Measurements from ENCODE around the gene CLPTM1L. TPM values are rescaled to one million over a fixed set of nuclear protein-coding genes. Genes with fewer than 3 reads are reported as not detected.
"Not testable (repeated sequence)": the region's sequence is repeated elsewhere in the genome, so short reads cannot be mapped to it uniquely, and the experiment has no call there.

CLPTM1L gene
- total RNA-seq, 4 donors from 2014 or later: 96.9 to 139 (median 126) TPM

DNA sequence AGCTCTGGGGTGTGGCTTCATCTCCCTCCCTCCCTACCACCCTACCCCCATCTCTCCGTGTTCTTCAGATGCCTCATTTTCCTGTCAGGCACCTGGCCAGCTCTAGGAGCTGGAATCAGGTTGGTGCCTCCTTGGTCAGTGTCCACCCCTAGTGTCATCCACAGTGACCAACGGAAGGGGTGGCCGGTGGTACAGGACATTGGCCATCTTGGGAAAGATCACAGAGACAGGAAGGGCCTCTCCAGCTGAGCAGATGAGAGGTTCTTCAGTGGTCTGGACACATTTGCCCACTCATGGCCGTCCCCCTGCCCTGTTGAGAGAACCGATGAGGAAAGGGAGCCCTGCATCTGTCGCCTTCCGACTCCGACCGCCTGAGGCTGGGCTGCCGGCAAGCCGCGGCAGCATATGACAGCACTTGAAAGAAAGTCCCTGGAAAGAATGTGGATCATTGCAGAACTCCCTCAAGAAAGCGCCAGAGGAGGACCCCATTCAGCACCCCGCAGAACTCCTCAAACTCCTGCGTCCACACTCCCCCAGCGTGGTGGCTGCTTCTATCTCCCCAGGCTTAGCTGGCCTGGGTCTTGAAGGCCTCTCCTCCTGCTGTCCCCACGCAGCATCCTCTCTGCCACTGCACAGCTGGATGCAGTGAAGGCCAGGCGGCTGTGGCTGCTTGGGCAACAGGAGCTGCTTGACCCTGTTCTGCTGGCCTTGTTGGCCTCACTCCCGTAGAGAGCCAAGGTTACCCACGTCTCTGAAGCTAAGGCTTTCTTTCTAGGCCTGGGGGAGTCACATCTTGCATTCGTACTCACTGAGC lies 1.9 kb upstream of the CLPTM1L start:
- WGBS: 85% methylated on average over 20 of the region's 21 CpGs

DNA sequence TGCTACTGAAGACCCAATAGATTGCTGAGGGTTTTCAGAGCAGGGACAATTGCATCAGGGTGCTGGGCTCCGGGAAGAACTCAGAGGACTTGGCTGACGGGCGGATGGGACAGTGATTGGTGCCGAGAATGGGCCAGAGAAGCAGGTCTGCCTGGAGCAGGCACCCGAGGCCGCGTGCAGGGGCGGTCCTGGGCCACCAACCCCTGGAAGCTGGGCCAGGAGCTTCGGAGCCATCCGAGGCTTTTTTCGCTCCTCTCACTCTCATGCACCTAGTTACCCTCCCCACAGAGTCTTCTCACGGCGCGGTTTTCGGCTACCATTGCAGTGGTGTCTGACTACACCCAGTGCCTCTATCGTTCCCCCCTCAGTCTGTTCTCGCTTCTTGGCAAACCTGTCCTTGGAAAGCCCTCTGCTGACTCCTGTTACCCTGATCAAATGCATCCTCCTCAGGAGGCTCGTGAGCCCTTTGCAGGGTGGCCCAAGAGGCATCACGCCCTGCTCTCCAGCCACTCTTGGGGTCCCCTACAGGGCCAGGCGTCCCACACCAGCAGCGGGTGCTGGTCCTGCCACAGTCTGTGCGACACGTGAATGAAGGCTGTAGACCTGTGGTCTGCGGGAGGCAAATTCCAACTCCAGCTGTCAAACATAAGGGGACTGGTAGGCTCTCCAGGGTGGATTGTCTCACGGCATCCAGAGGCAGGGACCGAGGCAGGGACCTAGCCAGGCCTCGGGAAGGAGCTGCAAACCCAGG lies 1.2 kb upstream of the CLPTM1L start:
- TF ChIP-seq POLR2A (IDR thresholded peaks at IDR 0.05; ENCODE audit: low read depth) (no peak), EP300 (IDR thresholded peaks at IDR 0.05) (no peak), POLR2AphosphoS5 (IDR thresholded peaks at IDR 0.05) (no peak)
- TF ChIP-seq, protein P1, sequence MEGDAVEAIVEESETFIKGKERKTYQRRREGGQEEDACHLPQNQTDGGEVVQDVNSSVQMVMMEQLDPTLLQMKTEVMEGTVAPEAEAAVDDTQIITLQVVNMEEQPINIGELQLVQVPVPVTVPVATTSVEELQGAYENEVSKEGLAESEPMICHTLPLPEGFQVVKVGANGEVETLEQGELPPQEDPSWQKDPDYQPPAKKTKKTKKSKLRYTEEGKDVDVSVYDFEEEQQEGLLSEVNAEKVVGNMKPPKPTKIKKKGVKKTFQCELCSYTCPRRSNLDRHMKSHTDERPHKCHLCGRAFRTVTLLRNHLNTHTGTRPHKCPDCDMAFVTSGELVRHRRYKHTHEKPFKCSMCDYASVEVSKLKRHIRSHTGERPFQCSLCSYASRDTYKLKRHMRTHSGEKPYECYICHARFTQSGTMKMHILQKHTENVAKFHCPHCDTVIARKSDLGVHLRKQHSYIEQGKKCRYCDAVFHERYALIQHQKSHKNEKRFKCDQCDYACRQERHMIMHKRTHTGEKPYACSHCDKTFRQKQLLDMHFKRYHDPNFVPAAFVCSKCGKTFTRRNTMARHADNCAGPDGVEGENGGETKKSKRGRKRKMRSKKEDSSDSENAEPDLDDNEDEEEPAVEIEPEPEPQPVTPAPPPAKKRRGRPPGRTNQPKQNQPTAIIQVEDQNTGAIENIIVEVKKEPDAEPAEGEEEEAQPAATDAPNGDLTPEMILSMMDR (IDR thresholded peaks at IDR 0.05): no peak
- H3K27ac ChIP-seq (replicated peaks in 1 of 4): peak overlapping the region in 3 of 4 donors; percentile 83 to 92 (median 92)
- 78% methylated on average over 27 of the region's 27 CpGs for WGBS
- DNase-seq (ENCODE audit: extremely low spot score): no peak
- intact Hi-C loops (cut with DNase I): loop anchor here (10.0 kb wide), 2 partner anchors 299 to 459 kb away; partner anchors contain the start of gene NDUFS6
- peaks cover 16 to 25% (median 21%) of the 10 kb centered on the region in 4 donors for H3K36me3 ChIP-seq
- H3K9me3 ChIP-seq: no peaks in the 10 kb centered on the region
- H3K4me1 ChIP-seq: peaks cover 18 to 36% (median 30%) of the 10 kb centered on the region in 4 donors
- peak overlapping the region; percentile 80 to 95 (median 92) for H3K4me3 ChIP-seq
- no peaks in the 10 kb centered on the region for H3K27me3 ChIP-seq

More for the DNA sequence above, 1.9 kb upstream of the CLPTM1L start:
- Histone ChIP-seq H3K4me3 (no peak overlapping the region), H3K27me3 (no peaks in the 10 kb centered on the region), H3K9me3 (no peaks in the 10 kb centered on the region), H3K27ac (replicated peaks in 1 of 4) (no peak overlapping the region), H3K36me3 (peaks cover 8 to 17% (median 13%) of the 10 kb centered on the region in 4 donors), H3K4me1 (peaks cover 18 to 36% (median 30%) of the 10 kb centered on the region in 4 donors)
- TF ChIP-seq POLR2AphosphoS5 (IDR thresholded peaks at IDR 0.05) (no peak), POLR2A (IDR thresholded peaks at IDR 0.05; ENCODE audit: low read depth) (no peak), EP300 (IDR thresholded peaks at IDR 0.05) (no peak)
- TF ChIP-seq, protein P1 (IDR thresholded peaks at IDR 0.05): no peak
- intact Hi-C loops (cut with DNase I): loop anchor here (10.0 kb wide), 2 partner anchors 298 to 458 kb away; partner anchors contain the start of gene NDUFS6
- DNase-seq (ENCODE audit: extremely low spot score): no peak

DNA sequence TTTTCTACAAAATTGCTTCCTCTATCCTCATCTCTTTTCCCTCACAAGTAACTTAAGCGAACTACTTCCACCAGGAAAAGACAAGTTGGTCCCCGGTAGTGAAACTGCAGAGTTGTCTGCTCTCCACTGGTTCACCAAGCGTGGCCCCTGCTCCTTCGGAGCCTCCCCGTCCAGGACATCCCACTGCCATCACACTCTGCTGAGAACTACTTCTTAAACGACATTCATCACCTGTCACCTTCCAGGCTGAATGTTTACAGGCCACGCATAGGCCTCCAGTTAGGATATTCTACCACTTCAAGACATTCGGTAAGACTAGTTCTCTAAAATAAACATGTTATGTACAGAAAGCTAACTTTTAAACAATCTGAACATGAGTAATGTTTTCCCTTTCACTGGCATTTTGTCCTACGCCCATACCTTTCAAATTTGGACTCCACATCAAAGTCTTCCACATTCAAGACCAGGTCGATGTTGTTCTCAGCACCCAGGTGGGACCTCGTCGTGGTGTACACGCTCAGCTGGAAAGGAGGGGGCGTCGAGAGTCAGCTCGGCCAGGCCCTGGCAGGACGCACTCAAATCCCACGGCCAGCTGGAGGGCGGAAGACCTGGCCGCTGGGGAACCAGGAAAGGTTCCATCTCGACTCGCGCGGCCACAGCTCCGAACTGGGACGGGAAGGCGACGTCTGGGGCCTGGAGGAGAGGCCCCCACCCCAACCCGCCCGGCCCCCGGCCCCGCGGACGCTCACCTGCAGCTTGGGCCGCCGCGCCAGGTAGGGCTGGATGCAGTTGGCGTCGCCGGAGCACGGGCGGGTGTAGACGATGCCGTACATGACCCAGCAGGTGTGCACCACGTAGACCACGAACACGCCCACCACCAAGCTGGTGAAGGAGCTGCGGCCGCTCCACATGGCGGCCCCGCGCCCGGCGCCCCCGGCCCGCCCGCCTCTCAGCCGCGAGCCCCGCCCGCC lies 683 bp downstream of the CLPTM1L start:
- H3K4me1 ChIP-seq: peaks cover 18 to 36% (median 30%) of the 10 kb centered on the region in 4 donors
- H3K27me3 ChIP-seq: no peaks in the 10 kb centered on the region
- peaks cover 32 to 43% (median 35%) of the 10 kb centered on the region in 4 donors for H3K36me3 ChIP-seq
- 10% methylated on average over 33 of the region's 61 CpGs for WGBS
- TF ChIP-seq POLR2AphosphoS5 (IDR thresholded peaks at IDR 0.05) (no peak), POLR2A (IDR thresholded peaks at IDR 0.05; ENCODE audit: low read depth) (no peak), EP300 (IDR thresholded peaks at IDR 0.05) (no peak)
- TF ChIP-seq, protein P1 (IDR thresholded peaks at IDR 0.05): no peak
- H3K27ac ChIP-seq (replicated peaks in 1 of 4): peak overlapping the region in 3 of 4 donors; percentile 43 to 92 (median 60)
- peak overlapping the region; percentile 80 to 95 (median 92) for H3K4me3 ChIP-seq
- DNase-seq (ENCODE audit: extremely low spot score): no peak
- intact Hi-C loops (cut with DNase I): loop anchor here (10.0 kb wide), 2 partner anchors 301 to 461 kb away; partner anchors contain the start of gene NDUFS6
- no peaks in the 10 kb centered on the region for H3K9me3 ChIP-seq

DNA sequence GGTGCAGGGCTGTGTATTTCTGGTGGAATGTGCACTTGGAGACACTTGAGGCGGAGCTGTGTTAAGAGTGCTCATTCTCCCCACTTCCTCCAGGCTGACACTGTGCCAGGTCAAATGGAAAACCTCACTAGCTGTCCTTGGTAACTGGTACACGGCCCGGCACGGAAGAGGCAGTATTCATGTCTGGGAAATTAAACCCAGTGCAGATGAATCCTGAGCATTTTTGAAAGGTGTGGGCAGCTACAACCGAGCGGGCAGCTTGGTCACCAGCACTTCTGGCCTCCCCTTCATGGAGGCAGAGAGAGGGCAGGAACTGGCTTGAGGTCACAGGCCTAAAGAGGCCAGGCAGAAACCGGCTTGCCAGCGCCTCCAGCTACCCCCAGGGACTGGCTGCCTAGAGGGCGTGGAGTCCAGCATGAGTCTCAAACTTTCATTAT lies 1.6 kb downstream of the CLPTM1L start:
- peaks cover 39 to 52% (median 44%) of the 10 kb centered on the region in 4 donors for H3K36me3 ChIP-seq
- TF ChIP-seq POLR2A (IDR thresholded peaks at IDR 0.05; ENCODE audit: low read depth) (no peak), POLR2AphosphoS5 (IDR thresholded peaks at IDR 0.05) (no peak), EP300 (IDR thresholded peaks at IDR 0.05) (no peak)
- TF ChIP-seq, protein P1 (IDR thresholded peaks at IDR 0.05): no peak

DNA sequence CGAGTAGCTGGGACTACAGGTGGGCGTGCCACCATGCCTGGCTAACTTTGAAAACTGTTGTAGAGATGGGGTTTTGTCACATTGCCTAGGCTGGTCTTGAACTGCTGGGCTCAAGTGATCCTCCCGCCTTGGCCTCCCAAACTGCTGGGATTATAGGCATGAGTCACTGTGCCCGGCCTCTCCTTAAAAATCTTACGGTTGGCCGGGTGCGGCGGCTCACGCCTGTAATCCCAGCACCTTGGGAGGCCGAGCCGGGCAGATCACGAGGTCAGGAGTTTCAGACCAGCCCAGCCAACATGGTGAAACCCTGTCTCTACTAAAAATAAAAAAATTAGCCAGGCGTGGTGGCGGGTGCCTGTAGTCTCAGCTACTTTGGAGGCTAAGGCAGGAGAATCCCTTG lies 2.2 kb downstream of the CLPTM1L start:
- peaks cover 45 to 58% (median 50%) of the 10 kb centered on the region in 4 donors for H3K36me3 ChIP-seq
- H3K9me3 ChIP-seq; DNase-seq (ENCODE audit: extremely low spot score): not testable (repeated sequence)

More for the DNA sequence above, 1.6 kb downstream of the CLPTM1L start:
- Histone ChIP-seq H3K27me3 (no peaks in the 10 kb centered on the region), H3K9me3 (no peaks in the 10 kb centered on the region), H3K4me3 (peak overlapping the region; percentile 80 to 95 (median 92)), H3K4me1 (peaks cover 18 to 36% (median 30%) of the 10 kb centered on the region in 4 donors), H3K27ac (replicated peaks in 1 of 4) (no peak overlapping the region)
- intact Hi-C loops (cut with DNase I): loop anchor here (10.0 kb wide), 2 partner anchors 301 to 461 kb away; partner anchors contain the start of gene NDUFS6
- DNase-seq (ENCODE audit: extremely low spot score): no peak
- 80% methylated on average over 7 of the region's 9 CpGs for WGBS

More for the DNA sequence above, 2.2 kb downstream of the CLPTM1L start:
- H3K4me1 ChIP-seq: peaks cover 18 to 36% (median 30%) of the 10 kb centered on the region in 4 donors
- not testable (repeated sequence) for H3K27ac ChIP-seq (replicated peaks in 1 of 4); H3K27me3 ChIP-seq; H3K4me3 ChIP-seq
- WGBS: 97% methylated on average over 14 of the region's 14 CpGs
- intact Hi-C loops (cut with DNase I): loop anchor here (10.0 kb wide), 2 partner anchors 302 to 462 kb away; partner anchors contain the start of gene NDUFS6
